ENCODE data around the gene DLG2.
"Not testable (repeated sequence)": the region's sequence is repeated elsewhere in the genome, so short reads cannot be mapped to it uniquely, and the experiment has no call there.

DLG2 gene

DNA sequence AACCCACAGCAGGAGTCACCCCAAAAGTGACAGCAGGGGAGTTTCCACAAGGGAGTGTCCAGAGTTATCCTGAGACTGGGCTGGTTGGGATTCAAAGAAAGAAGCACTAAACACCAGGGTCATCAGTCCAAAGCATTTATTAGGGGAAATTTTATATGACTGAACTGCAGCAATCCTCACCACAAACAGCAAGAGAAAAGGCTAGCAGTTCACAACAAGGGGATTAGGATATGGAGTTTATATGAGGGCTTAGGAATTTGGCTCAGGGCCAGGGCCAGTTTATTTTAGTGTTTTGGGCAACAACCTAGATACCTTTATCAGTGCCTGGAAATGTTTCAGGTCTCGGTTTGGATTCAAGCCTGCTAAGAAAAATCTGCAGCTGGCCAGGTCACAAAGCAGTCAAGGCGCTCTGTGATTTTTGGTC lies 16.1 kb upstream of the DLG2 start:
- DNase-seq (ENCODE audit: low spot score): no peak

DNA sequence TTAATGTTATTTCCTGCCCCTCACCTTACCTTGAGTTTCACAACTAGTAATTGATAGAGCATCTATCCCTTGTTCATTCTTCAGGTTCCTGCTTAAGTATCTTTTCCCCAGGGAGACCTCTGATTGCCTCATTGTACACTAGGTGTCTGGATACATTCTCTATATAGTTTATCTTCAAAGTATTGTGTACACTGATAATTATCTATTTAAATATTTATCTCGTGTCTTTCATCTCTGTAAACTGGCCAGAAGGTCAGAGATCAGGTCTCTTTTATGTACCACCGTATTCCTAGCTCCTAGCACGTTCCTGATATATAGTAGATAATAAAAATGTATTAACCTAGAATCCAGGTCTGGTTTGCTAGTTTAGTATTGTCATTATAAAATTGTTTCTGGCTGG lies 7.6 kb upstream of the DLG2 start:
- DNase-seq (ENCODE audit: low spot score): no peak

DNA sequence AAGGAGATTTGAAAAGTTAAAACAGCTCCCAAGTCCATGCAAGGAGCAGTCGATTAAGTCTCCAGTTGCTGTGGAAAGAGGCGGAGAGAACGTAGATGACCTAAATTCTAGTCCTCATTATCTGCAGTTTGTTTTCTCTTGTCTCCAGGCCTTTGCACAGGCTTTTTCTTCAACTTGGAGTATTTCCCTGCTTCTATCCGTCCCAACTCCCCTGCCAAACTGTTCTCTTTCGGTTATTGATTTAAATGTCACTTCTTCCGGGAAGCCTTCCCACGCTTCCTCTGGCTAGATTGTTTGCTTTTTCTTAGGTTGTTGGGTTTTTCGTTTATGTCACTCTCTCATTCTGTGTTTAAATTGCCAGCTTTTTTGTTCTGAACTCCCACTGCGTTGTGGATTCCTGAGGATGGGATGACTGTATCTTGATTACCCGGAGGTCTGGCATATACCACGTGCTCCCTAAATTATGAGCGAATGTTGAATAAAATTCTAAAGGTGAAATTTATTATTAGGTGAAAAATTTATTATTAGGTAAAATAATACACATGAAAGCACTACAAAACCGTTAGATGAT lies 1.7 kb upstream of the DLG2 start:
- DNase-seq (ENCODE audit: low spot score): no peak

DNA sequence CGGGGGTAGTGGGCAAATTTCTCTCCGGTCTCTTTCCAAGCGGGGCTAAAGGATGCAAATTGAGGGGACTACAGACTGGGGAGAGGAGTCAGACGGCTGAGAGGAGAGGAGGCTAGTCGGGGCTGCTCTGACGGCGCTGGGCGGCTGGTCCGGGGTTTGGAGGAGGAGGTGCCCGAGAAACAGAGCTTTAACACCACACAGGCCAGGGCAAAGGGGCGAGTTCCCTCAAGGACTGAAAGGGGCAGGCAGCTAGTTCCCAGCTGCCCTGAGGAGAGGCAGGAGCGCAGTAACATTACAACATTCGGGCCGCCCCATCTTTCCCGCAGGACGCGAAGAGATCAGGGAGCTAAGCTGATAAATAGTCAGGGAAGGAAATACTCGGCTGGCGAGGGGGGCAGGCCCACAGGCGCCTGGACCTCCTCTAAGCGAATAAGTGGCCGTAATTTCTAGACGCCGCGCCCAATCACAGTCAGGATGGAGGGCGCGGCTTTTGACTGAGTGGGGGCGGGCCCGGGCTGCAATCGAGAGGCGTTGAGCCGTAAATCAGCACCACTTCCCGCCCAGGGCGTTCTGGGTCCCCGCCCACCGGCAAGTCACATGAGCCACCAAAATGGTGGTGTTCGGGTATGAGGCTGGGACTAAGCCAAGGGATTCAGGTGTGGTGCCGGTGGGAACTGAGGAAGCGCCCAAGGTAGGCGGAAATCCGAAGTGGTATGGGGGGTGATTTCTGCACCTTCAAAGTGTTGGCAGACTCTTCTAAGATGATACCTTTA lies 1.0 kb upstream of the DLG2 start, which contains the start of gene TMEM126B:
TSS of gene TMEM126B (plus strand) at position 596 of the 773 bp plus-strand sequence. CDS start at position 611, 15 bp downstream.
- DNase-seq (ENCODE audit: low spot score): peak; percentile 89

DNA sequence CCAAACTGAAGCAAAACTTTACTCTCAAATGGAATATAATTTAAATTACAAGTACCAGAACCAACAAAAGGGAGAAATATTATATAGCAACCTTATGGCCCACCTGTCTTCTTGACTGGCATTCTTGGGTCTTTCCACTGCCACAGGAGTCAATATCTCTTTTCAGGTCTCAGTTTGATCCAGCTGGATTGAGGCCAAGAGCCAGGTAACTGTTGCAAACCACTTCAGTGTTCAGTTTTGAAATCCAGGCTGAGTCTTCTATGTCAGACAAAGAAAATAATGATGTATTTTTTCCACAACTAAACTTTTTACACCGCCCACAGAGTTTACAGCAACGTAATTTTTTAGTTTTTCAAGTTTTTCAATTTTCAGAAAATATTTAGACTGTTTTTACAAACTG lies 648 bp downstream of the DLG2 start:
- no peak for DNase-seq (ENCODE audit: low spot score)

DNA sequence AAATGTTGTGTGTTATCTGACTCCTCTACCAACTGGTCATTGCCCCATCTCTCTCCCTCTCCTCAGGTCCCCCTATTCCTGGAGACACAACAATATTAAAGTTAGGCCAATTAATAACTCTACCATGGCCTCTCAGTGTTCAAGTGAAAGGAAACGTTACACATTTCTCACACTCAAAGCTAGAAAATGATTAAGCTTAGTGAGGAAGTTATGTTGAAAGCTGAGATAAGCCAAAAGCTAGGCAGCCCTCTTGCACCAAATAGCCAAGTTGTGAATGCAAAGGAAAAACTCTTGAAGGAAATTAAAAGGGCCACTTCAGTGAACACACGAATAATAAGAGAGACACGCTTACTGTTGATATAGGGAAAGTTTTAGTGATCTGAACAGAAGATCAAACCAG lies 6.9 kb downstream of the DLG2 start:
- DNase-seq (ENCODE audit: low spot score): no peak

DNA sequence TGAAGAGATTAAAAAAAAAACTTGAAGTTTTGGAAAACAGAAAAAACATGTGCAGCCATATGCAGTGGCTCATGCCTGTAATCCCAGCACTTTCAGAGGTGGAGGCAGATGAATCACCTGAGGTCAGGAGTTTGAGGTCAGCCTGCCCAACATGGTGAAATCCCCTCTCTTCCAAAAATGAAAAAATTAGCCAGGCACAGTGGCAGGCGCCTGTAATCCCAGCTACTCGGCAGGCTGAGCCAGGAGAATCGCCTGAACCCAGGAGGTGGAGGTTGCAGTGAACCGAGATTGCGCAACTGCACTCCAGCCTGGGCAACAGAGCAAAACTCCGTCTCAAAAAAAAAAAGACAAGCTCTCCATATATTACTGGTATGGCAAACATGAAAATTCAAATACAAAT lies 7.6 kb downstream of the DLG2 start:
- no peak for DNase-seq (ENCODE audit: low spot score)

DNA sequence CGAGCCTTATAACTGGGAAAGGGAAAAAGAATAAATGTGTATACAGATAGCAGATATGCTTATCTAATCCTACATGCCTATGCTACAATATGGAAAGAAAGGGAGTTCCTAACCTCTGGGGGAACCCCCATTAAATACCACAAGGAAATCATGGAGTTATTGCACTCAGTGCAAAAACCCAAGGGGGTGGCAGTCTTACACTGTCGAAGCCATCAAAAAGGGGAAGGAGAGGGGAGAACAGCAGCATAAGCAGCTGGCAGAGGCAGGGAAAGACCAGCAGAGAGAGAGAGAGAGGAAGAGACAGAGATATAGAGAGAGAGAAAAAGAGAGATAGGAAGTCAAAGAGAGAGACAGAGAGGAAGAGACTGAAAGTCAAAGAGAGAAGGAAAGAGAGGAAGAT lies 15.5 kb downstream of the DLG2 start:
- DNase-seq (ENCODE audit: low spot score): not testable (repeated sequence)

DNA sequence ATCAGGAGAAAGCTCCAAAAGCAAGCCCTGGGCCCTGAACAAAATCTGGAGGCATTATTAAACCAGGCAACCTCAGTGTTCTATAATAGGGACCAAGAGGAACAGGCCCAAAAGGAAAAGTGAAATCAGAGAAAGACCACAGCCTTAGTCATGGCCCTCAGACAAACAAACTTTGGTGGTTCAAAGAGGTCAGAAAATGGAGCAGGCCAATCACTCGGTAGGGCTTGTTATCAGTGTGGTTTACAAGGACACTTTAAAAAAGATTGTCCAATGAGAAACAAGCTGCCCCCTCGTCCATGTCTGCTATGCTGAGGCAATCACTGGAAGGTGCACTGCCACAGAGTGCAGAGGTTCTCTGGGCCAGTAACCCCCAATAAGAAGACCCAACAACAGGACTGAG lies 17.9 kb downstream of the DLG2 start:
- not testable (repeated sequence) for DNase-seq (ENCODE audit: low spot score)

DNA sequence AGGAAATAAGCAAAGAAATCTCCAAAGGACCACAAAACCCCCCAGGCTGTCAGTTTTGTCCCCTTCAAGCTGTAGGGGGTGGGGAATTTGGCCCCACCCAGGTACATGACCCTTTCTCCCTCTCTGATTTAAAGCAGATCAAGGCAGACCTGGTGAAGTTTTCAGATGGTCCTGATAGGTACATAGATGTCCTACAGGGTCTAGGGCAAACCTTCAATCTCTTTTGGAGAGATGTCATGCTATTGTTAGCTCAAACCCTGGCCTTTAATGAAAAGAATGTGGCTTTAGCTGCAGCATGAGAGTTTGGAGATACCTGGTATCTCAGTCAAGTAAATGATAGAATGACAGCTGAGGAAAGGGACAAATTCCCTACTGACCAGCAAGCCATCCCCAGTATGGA lies 18.5 kb downstream of the DLG2 start:
- not testable (repeated sequence) for DNase-seq (ENCODE audit: low spot score)

DNA sequence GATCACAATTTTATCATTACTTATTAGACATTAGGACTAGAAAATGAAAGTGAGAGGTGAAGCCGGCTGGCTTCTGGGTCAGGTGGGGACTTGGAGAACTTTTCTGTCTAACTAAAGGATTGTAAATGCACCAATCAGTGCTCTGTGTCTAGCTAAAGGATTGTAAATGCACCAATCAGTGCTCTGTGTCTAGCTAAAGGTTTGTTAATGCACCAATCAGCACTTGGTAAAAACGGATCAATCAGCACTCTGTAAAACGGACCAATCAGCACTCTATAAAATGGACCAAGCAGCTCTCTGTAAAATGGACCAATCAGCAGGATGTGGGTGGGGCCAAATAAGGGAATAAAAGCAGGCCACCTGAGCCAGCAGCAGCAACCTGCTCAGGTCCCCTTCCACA lies 20.9 kb downstream of the DLG2 start:
- DNase-seq (ENCODE audit: low spot score): not testable (repeated sequence)

DNA sequence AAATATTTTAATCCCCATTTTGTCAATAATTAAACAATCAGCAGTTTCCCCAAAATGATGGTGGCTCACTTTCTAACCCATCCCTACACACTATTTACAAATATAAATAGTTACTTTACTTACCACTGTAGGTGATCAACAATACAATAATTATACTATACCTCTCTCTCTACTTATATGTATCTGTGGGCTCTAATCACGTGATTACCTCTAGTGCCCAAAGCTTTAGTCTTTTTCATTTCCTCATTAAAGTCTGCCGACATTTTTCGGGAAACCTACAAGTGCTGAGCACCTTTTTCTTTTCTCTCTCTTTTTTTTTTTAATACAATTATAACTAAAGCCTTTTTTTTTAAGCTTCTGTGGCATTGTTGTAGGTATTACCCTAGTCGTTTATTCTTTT lies 23.9 kb downstream of the DLG2 start:
- no peak for DNase-seq (ENCODE audit: low spot score)

DNA sequence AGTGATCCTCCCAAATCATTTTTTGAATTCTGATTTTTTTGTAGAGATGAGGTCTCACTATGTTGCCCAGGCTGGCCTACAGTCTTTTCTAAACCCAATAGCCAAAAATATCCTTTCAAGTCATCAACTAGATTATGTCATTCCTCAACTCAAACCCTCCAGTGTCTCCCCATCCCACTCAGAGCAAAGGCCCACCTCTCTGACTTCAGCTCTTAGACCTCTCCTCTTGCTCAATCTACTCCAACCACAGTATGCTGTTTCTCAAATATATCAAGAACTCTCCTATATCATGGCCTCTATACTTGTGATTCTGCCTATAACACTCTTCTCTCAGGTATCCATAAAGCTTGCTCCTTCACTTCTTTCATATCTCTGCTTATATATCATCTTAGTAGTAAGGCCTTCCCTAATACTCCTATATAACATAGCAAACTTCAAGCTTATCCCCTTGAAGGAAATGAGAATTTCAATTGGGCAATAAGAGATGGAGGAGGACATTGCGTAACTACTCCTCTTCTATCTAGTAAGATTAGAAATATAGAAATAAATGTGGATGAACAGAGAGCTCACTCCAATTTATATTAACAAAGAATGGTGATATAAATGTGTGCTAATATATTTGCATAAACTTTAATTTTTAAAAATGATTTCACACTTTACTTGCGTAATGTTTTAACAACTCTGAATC lies 24.5 kb downstream of the DLG2 start:
- DNase-seq (ENCODE audit: low spot score): no peak

DNA sequence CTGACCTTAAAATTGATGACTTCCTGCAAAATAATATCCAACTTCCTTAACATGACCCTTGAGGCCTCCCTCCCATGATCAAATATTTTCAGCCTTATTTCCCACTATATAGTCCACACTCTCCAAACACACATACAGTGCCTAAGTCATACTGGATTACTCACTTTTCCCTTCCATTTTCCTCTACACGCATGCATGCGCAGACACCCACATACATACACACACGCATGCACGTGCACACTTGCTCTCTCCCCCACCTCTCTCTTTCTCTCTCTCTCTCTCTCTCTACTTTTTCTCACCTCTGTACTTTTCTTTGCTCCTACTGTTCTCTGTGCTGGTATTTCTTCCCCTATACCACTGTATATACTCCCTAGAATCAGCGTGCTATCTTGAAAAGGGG lies 28.1 kb downstream of the DLG2 start:
- no peak for DNase-seq (ENCODE audit: low spot score)

DNA sequence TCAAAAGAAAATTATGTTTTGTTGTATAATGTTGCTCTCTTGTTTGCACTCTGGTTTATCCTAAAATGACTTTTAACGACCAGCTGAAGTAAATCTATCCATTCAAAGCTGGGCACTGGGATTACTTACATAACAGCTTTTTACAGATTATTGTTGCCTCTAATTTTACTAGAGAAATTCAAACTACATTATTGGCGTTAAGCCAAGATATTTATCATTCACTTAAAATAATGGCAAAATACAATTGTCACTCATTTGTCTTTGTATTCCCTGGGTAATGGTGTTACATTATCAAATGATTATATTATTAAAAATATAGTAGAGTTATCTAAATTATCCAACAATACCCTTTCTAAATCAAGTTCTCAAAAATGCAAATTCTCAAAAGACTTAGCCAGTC lies 30.3 kb downstream of the DLG2 start:
- no peak for DNase-seq (ENCODE audit: low spot score)

DNA sequence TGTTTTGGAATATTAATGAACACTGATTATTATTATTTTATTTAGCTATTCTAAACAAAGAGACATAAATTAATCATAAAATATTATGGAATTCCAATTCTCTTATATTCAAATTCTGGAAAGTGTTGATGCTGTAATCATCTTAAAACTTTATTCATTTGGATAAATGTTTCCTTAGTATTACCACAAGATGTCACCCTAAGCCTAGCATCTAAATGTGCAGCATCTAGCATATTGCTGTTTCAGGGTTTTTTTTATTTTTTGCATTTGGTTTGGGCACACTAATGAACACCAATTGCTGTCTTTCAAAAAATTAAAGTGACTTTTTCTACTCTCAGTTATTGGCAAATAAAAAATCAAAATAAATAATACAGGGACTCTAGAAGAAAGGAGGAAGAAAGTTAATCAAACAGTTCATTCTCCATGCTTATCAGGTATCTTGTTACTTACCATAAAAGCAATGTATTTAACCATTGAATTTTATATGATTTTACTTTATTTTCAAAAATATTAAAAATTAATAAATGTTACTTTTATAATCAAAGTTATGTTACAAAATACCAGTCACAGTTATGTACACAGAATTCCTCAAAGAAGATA lies 31.8 kb downstream of the DLG2 start:
- peak; percentile 39 for DNase-seq (ENCODE audit: low spot score)

DNA sequence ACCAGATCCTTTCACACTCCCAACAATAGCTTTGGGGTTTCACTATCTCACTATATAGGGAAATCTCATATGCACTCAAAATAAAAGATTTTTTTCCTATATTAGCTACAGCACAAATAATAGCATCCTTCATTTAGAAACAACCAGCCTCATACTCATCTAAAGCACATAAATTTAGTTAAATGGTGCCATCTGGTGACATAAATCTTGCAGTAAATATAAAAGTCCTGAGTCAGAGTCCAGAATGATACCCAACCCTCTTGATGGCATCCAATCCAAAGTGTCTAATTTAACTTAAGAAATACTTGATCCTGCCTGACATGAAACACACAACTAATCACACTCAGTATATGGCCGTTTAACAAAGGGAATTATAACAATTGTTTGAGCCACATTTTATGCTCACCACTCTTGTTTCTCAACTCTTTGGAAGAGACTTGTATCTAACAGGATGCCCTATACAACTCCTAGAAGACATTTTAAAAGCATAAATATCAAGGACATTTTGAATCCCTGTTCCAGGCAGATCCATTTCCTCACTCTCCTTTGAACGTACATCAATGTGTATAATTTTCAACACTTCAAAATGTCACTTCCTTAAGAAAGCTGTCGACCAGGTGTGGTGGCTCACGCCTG lies 36.2 kb downstream of the DLG2 start:
- peak; percentile 34 for DNase-seq (ENCODE audit: low spot score)

DNA sequence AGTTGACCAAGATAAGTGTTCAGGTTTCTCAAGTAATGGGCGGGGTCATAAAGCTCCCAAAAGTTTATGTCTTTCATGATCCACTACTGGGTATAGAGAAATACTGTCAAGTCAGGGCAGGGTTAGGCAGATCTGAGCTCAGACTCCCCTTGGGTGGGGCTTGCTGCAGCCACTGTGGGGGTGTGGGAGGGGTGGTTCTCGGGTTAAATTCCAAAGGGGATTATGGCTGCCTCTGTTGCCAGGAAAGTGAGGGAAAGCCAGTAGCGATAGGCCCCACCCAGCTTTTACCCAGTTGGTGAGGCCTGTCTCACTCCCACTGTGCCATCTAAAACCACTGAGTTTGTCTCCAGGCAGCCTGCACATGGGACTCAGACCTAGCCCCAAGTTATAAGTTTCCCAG lies 37.8 kb downstream of the DLG2 start:
- no peak for DNase-seq (ENCODE audit: low spot score)

DNA sequence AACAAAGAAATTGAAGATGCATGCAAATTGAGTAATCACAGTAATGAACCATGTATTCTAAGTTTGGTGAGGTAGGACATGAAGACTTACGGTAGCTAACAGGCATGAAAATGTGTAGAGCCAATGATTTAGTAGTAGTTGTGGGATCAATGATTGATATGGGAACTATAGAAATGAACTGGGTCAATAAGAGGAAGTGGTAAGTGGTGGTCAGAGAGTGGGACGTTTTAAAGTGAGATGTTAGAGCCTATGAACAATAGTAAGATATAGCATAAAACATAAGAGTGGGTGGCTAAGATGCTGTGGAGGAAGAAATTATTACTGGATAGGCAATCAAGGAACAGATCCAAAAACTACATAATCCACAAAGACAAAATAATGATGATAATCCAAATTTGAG lies 45.0 kb downstream of the DLG2 start:
- no peak for DNase-seq (ENCODE audit: low spot score)

DNA sequence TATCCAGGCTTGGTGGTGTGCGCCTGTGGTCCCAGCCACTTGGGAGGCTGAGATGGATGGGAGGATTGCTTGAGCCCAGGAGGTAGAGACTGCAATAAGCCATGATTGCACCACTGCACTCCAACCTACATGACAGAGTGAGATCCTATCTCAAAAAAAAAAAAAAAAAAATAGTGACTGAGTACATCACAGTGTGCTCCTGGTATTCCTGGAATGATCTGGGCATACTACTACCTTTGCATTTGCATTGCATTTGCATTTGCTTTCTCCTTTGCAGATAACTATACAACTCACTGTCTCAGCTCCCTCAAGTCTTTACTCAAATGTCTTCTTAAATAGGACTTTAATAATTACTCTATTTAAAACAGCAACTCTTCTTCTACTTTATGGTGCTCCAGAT lies 51.8 kb downstream of the DLG2 start:
- no peak for DNase-seq (ENCODE audit: low spot score)

DNA sequence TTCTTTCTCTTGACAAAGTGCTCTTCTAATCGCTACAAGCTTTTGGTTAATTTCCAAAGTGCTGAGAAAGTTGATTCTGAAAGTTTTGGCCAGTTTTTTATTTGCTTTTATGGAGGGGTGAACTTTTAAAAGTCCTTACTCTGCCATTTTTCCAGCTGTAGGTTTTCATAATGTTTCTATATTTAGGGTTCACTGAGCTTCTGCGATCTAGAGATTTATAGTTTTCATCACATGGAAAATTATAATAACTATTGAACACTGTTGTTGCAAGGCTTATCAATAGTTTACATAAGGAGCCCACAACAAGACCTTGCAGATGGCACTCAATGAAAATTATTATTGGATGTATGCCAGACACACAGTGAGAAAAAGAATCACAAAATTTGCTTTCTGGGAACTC lies 55.1 kb downstream of the DLG2 start:
- DNase-seq (ENCODE audit: low spot score): no peak

DNA sequence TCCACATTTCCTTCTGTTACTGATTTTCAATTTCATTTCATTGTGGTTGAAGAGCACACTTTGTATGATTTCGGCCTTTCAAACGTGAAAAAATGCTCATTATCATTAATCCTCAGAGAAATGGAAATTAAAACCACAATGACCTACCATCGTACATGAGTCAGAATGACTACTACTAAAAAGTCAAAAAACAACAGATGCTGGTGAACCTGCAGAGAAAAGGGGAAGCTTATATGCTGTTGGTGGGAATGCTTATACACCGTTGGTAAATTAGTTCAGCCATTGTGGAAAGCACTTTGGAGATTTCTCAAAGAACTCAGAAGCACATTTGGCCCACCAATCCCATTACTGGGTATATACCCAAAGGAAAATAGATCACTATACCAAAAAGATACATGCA lies 57.6 kb downstream of the DLG2 start:
- DNase-seq (ENCODE audit: low spot score): no peak
